HG03045 (cell line): Measurements from ENCODE around the gene ARPC1B.
A peak's percentile ranks its signal among the peaks of the same experiment; 100 is the strongest.
"Not testable (repeated sequence)": the region's sequence is repeated elsewhere in the genome, so short reads cannot be mapped to it uniquely, and the experiment has no call there.

Source experiments
- ATAC-seq: cut with Tn5 transposase; IDR thresholded peaks from one replicate; pipeline ENCODE4 v1.9.1; 2021; ENCODE audit warnings: mild to moderate bottlenecking, moderate library complexity; ENCODE audit not compliant: unreplicated experiment

Gene ARPC1B

GRCh38 chr7:99374111-99375064 is at the start of gene ARPC1B:
Gene ARPC1B, plus strand, starts transcription at chr7:99374730. Its CDS starts 10,985 bp downstream, at chr7:99385715.
- peak; percentile 70 for ATAC-seq

- ATAC-seq, result no peak
Measured at GRCh38 chr7:99325001-99325493, 49.5 kb upstream of the ARPC1B start.

- peak; percentile 80 for ATAC-seq
Measured at GRCh38 chr7:99325592-99326407, 48.7 kb upstream of the ARPC1B start, which contains the start of gene ARPC1A. Gene ARPC1A, plus strand, starts transcription at chr7:99325898. Its CDS starts 7,456 bp downstream, at chr7:99333354.

GRCh38 chr7:99326408-99326782 is 48.1 kb upstream of the ARPC1B start:
- peak; percentile 7 for ATAC-seq

- ATAC-seq, result not testable (repeated sequence)
Measured at GRCh38 chr7:99330314-99330961, 44.1 kb upstream of the ARPC1B start.

GRCh38 chr7:99331002-99331401 is 43.5 kb upstream of the ARPC1B start:
- ATAC-seq, result no peak

GRCh38 chr7:99339595-99339994 is 34.9 kb upstream of the ARPC1B start:
- no peak for ATAC-seq

- no peak for ATAC-seq
Measured at GRCh38 chr7:99340659-99341058, 33.9 kb upstream of the ARPC1B start.

- ATAC-seq, result no peak
Measured at GRCh38 chr7:99344061-99344647, 30.4 kb upstream of the ARPC1B start.

GRCh38 chr7:99350641-99351040 is 23.9 kb upstream of the ARPC1B start:
- ATAC-seq, result not testable (repeated sequence)

- ATAC-seq, result no peak
Measured at GRCh38 chr7:99352247-99352646, 22.3 kb upstream of the ARPC1B start.

GRCh38 chr7:99355098-99355497 is 19.4 kb upstream of the ARPC1B start:
- ATAC-seq, result no peak

- ATAC-seq, result no peak
Measured at GRCh38 chr7:99357701-99358490, 16.6 kb upstream of the ARPC1B start.

GRCh38 chr7:99358521-99358920 is 16.0 kb upstream of the ARPC1B start:
- ATAC-seq, result not testable (repeated sequence)

- no peak for ATAC-seq
Measured at GRCh38 chr7:99359465-99360154, 14.9 kb upstream of the ARPC1B start.

- no peak for ATAC-seq
Measured at GRCh38 chr7:99362801-99363200, 11.7 kb upstream of the ARPC1B start.

GRCh38 chr7:99363286-99363685 is 11.2 kb upstream of the ARPC1B start:
- ATAC-seq, result no peak

GRCh38 chr7:99365318-99366141 is 9.0 kb upstream of the ARPC1B start:
- ATAC-seq, result no peak
